HG03095 (cell line): Measurements from ENCODE around the gene NMUR2.

ENCODE experiments used
- ATAC-seq: cut with Tn5 transposase; IDR thresholded peaks from one replicate; pipeline ENCODE4 v1.9.1; 2021; ENCODE audit warnings: moderate library complexity; ENCODE audit not compliant: unreplicated experiment

The NMUR2 gene

GRCh38 chr5:152405145-152405544 lies at the start of gene NMUR2:
Gene NMUR2, minus strand, starts transcription at chr5:152405279. Its CDS starts 166 bp downstream, at chr5:152405113.
- ATAC-seq: no peak

GRCh38 chr5:152443935-152444334 lies 38.9 kb upstream of the NMUR2 start:
- ATAC-seq: no peak

GRCh38 chr5:152439791-152440190 lies 34.7 kb upstream of the NMUR2 start:
- ATAC-seq: no peak

- ATAC-seq: no peak
These were observed 32.8 kb upstream of the NMUR2 start for GRCh38 chr5:152437866-152438265.

- no peak for ATAC-seq
These were observed 22.6 kb upstream of the NMUR2 start for GRCh38 chr5:152427721-152428120.

- no peak for ATAC-seq
These were observed 20.0 kb upstream of the NMUR2 start for GRCh38 chr5:152425083-152425482.

- ATAC-seq: no peak
These were observed 19.4 kb upstream of the NMUR2 start for GRCh38 chr5:152424501-152424900.

GRCh38 chr5:152422081-152422480 lies 17.0 kb upstream of the NMUR2 start:
- no peak for ATAC-seq

- no peak for ATAC-seq
These were observed 7.0 kb upstream of the NMUR2 start for GRCh38 chr5:152412129-152412528.

GRCh38 chr5:152406082-152406481 lies 1.0 kb upstream of the NMUR2 start:
- ATAC-seq: no peak

GRCh38 chr5:152404494-152404893 lies 585 bp downstream of the NMUR2 start:
- ATAC-seq: no peak

GRCh38 chr5:152403046-152403445 lies 2.0 kb downstream of the NMUR2 start:
- ATAC-seq: no peak

- no peak for ATAC-seq
These were observed 4.2 kb downstream of the NMUR2 start for GRCh38 chr5:152400846-152401245.

- ATAC-seq: peak; percentile 89
These were observed 7.5 kb downstream of the NMUR2 start for GRCh38 chr5:152397581-152397980.

- no peak for ATAC-seq
These were observed 11.6 kb downstream of the NMUR2 start for GRCh38 chr5:152393441-152393840.

GRCh38 chr5:152389208-152389849 lies 15.8 kb downstream of the NMUR2 start:
- no peak for ATAC-seq

- no peak for ATAC-seq
These were observed 16.5 kb downstream of the NMUR2 start for GRCh38 chr5:152388610-152389009.

GRCh38 chr5:152380415-152381123 lies 24.5 kb downstream of the NMUR2 start:
- ATAC-seq: no peak

- no peak for ATAC-seq
These were observed 25.7 kb downstream of the NMUR2 start for GRCh38 chr5:152379331-152379730.

GRCh38 chr5:152378730-152379129 lies 26.3 kb downstream of the NMUR2 start:
- ATAC-seq: no peak

- no peak for ATAC-seq
These were observed 28.2 kb downstream of the NMUR2 start for GRCh38 chr5:152376886-152377285.

GRCh38 chr5:152374711-152375275 lies 30.3 kb downstream of the NMUR2 start:
- no peak for ATAC-seq
